GM23248 (cell line): ENCODE data around the gene CBFA2T3.

ENCODE experiments used
- EZH2 ChIP-seq: fragments of 200-600 bp; sonication (generic); IDR thresholded peaks from 2 replicates; pipeline ENCODE4 v1.6.1; 2018; ENCODE audit warnings: antibody characterized with exemption, mild to moderate bottlenecking; ENCODE audit not compliant: insufficient read depth, poor library complexity, severe bottlenecking
- EZH2phosphoT487 ChIP-seq: fragments of 200-600 bp; sonication (generic); IDR thresholded peaks from 2 replicates; pipeline ENCODE4 v1.6.1; 2018; ENCODE audit warnings: antibody characterized with exemption, moderate library complexity, mild to moderate bottlenecking, low read depth; ENCODE audit not compliant: insufficient read depth

DNA sequence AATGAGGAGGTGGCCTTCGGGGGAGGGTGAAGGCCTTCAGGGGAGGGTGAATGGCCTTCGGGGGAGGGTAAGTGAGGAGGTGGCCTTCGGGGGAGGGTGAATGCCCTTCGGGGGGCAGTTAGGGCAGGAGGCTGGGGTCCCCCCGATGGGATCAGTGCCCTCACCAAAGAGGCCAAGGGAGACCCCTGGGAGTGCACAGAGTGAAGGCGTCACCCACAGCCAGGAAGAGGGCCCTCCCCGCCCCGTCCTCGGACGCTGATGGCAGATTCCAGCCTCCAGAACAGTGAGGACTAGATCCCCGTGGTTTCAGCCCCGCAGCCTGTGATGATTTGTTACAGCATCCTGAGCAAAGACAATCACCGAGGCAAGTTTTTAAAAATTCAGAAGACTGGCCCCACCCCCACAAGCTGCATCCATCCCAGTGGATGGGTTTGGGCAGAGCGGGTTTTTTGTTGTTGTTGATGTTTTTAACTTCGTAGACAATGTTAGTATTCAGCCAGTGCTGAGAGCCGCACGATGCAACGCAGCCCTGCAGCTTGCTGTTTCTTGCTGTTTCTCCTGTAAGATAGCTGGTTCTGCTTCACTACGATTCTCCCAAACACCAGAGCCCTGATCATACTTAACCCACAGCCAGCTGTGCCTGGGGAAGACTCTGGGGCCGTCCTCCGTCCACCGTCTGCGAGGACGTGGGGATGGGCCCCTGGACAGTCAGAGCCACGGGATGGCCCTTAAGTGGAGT is 40.7 kb upstream of the CBFA2T3 start:
- TF ChIP-seq EZH2: no peak
- TF ChIP-seq EZH2phosphoT487: no peak
